ENCODE data around the gene GRID1.

GRID1 gene

DNA sequence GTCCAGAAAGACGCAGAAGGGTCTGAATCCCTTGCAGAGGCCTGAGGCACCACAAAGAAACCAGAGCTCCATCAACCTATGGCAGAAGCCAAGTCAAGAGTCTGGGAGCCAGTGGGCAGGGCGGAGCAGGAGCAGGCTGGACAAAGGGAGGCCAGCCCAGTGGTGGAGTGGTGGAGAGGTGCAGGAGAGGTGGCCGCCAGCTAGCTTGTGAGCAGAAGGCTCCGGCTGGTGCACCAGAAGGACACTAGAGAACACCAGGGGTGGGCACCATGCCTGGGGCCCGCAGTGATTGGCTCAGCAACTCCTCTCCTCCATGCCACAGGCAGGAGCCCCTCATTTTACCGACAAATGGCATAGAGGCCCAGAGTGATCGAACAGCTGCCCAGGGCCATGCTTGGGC lies 186.6 kb downstream of the GRID1 start:
- Histone ChIP-seq H3K27me3 (ENCODE audit: insufficient read depth, poor library complexity, severe bottlenecking) (no peaks in the 10 kb centered on the region), H3K36me3 (ENCODE audit: low read depth) (no peaks in the 10 kb centered on the region), H3K9me3 (ENCODE audit: severe bottlenecking) (no peaks in the 10 kb centered on the region), H3K27ac (ENCODE audit: poor library complexity, severe bottlenecking) (no peak overlapping the region), H3K4me3 (ENCODE audit: severe bottlenecking) (no peak overlapping the region), H3K4me1 (ENCODE audit: insufficient read depth, poor library complexity, severe bottlenecking) (no peaks in the 10 kb centered on the region)
- ATAC-seq (ENCODE audit: low read depth) (no peak), DNase-seq (ENCODE audit: low spot score) (no peak)
- TF ChIP-seq, protein P1, sequence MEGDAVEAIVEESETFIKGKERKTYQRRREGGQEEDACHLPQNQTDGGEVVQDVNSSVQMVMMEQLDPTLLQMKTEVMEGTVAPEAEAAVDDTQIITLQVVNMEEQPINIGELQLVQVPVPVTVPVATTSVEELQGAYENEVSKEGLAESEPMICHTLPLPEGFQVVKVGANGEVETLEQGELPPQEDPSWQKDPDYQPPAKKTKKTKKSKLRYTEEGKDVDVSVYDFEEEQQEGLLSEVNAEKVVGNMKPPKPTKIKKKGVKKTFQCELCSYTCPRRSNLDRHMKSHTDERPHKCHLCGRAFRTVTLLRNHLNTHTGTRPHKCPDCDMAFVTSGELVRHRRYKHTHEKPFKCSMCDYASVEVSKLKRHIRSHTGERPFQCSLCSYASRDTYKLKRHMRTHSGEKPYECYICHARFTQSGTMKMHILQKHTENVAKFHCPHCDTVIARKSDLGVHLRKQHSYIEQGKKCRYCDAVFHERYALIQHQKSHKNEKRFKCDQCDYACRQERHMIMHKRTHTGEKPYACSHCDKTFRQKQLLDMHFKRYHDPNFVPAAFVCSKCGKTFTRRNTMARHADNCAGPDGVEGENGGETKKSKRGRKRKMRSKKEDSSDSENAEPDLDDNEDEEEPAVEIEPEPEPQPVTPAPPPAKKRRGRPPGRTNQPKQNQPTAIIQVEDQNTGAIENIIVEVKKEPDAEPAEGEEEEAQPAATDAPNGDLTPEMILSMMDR (IDR thresholded peaks at IDR 0.05; ENCODE audit: poor library complexity, severe bottlenecking) = no peak

DNA sequence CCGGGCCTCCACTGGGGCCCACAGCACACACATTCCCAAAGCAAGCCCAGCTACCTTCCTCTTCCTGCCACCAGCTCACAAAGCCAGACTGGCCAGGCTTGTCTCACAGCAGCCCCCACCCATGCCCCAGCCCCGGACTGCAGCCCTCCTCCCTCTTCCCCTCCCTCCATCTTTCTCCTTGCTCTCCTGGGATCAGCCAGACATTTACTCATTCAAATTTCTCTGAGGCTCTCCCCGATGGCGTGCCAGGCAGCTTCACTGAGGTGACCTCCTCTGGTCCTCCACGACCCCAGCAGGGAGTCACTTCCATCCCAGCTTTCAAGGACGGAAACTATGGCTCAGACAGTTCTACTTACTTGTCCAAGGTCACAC lies 187.5 kb downstream of the GRID1 start:
- Histone ChIP-seq H3K36me3 (ENCODE audit: low read depth) (no peaks in the 10 kb centered on the region), H3K4me1 (ENCODE audit: insufficient read depth, poor library complexity, severe bottlenecking) (no peaks in the 10 kb centered on the region), H3K4me3 (ENCODE audit: severe bottlenecking) (no peak overlapping the region), H3K27ac (ENCODE audit: poor library complexity, severe bottlenecking) (no peak overlapping the region), H3K9me3 (ENCODE audit: severe bottlenecking) (no peaks in the 10 kb centered on the region), H3K27me3 (ENCODE audit: insufficient read depth, poor library complexity, severe bottlenecking) (no peaks in the 10 kb centered on the region)
- ATAC-seq (ENCODE audit: low read depth) (no peak), DNase-seq (ENCODE audit: low spot score) (no peak)
- TF ChIP-seq, protein P1 (IDR thresholded peaks at IDR 0.05; ENCODE audit: poor library complexity, severe bottlenecking) = no peak

DNA sequence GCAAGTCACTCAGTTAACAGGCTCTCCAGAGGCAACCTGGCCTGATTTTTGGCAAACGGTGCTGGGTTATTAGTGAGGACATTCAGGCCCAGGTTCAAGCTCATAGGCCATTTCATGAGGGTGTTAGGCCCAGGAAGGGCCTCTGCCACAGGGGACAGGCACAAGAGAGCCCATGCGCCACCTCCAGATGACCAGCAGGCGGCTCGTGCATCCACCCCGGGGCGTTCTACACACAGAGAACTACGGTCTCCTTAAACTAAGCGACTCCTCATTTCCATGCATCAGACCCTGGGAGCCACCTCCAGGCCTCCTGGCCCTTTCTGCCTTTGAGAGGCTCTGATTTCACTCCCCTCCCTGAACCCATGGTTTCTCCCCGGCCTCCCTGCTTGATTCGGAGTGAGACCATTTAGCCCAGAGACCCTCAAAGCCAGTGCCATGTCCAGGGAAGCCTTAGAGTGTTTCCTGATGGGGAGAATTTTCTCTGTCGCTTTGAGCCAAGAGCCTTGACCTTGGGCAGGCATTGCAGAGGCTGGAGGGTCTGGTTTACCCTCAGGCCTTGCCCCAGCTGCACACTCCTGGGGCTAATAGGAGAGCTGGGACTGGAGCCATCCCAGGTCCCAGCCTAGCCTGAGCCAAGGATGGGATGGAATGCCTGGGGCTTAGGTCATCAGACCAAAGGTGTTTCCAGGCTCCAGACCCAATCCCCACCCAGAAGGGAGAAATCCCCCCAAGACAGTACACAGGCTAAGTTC lies 188.0 kb downstream of the GRID1 start:
- no peaks in the 10 kb centered on the region for H3K36me3 ChIP-seq (ENCODE audit: low read depth)
- H3K9me3 ChIP-seq (ENCODE audit: severe bottlenecking) = no peaks in the 10 kb centered on the region
- no peak overlapping the region for H3K27ac ChIP-seq (ENCODE audit: poor library complexity, severe bottlenecking)
- no peak overlapping the region for H3K4me3 ChIP-seq (ENCODE audit: severe bottlenecking)
- H3K4me1 ChIP-seq (ENCODE audit: insufficient read depth, poor library complexity, severe bottlenecking) = no peaks in the 10 kb centered on the region
- TF ChIP-seq, protein P1 (IDR thresholded peaks at IDR 0.05; ENCODE audit: poor library complexity, severe bottlenecking) = peak; percentile 6
- DNase-seq (ENCODE audit: low spot score) = no peak
- peak; percentile 51; the same call in 1 of the 3 replicates for ATAC-seq (ENCODE audit: low read depth)
- no peaks in the 10 kb centered on the region for H3K27me3 ChIP-seq (ENCODE audit: insufficient read depth, poor library complexity, severe bottlenecking)

DNA sequence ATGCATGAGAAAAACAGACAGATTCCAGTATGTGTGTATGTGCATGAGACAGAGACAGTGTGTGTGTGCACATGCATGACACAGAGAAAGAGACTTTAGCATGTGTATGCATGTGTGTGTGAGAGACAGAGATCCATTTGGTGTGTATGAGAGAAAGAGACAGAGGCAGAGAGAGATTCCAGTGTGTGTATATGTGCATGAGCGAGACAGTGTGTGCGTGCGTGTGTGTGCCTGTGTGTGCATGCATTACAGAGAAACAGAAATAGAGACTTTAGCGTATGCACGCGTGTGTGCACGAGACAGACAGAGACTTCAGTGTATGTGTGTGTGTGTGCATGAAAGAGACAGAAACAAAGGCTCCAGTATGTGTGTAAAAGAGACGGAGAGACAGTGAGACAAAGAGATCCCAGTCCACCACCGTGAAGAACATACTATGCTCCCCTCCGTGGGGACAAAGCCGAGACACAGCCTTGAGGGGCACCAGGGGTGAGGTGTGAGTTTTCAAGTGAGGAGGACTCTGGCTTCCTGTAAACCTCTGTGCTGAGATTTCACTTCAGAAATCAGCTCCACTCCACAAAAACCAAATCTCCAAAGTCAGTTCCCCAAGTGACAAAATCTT lies 188.9 kb downstream of the GRID1 start:
- Histone ChIP-seq H3K27ac (ENCODE audit: poor library complexity, severe bottlenecking) (no peak overlapping the region), H3K4me3 (ENCODE audit: severe bottlenecking) (no peak overlapping the region), H3K4me1 (ENCODE audit: insufficient read depth, poor library complexity, severe bottlenecking) (no peaks in the 10 kb centered on the region), H3K27me3 (ENCODE audit: insufficient read depth, poor library complexity, severe bottlenecking) (no peaks in the 10 kb centered on the region), H3K9me3 (ENCODE audit: severe bottlenecking) (no peaks in the 10 kb centered on the region), H3K36me3 (ENCODE audit: low read depth) (no peaks in the 10 kb centered on the region)
- no peak for DNase-seq (ENCODE audit: low spot score)
- ATAC-seq (ENCODE audit: low read depth) = no peak
- TF ChIP-seq, protein P1 (IDR thresholded peaks at IDR 0.05; ENCODE audit: poor library complexity, severe bottlenecking) = no peak
